Gastrocnemius medialis (tissue), 4 donors: Measurements from ENCODE around the gene UNC5C.

ENCODE experiments used
- POLR2A ChIP-seq, 2 donors: fragments of 450-650 bp; IDR thresholded peaks; one replicate each; pipeline ENCODE4 v1.6.1; 2017; ENCODE audit warnings: antibody characterized with exemption in 2 of 2, mild to moderate bottlenecking in 2 of 2, moderate library complexity in 2 of 2
- TF ChIP-seq, protein P1 (sequence below), 5 experiments: fragments of 450-650 bp in 3 of 5; fragments of 200-600 bp in 2 of 5; sonication (generic) in 2 of 5; IDR thresholded peaks in 4 of 5; conservative IDR thresholded peaks in 1 of 5; 1 replicate in 4 of 5; 2 replicates in 1 of 5; pipeline ENCODE4 v1.5.1; 2016 to 2019; ENCODE audit warnings: antibody characterized with exemption in 5 of 5, mild to moderate bottlenecking in 3 of 5, moderate library complexity in 3 of 5

DNA sequence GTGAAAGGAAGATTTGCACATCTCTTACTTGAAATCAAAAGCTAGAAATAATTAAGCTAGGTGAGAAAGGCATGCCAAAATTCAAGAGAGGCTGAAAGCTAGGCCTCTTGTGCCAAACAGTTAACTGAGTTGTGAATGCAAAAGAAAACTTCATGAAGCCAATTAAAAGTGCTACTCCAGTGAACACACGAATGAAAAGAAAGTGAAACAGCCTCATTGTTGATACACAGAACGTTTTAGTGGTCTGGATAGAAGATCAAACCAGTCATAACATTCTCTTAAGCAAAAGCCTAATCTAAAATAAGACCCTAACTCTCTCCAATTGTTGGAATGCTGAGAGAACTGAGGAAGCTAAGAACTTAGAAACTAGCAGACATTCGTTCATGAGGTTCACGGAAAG is 122.3 kb downstream of the UNC5C start:
- TF ChIP-seq POLR2A (IDR thresholded peaks at IDR 0.05), result no peak
- TF ChIP-seq, protein P1, sequence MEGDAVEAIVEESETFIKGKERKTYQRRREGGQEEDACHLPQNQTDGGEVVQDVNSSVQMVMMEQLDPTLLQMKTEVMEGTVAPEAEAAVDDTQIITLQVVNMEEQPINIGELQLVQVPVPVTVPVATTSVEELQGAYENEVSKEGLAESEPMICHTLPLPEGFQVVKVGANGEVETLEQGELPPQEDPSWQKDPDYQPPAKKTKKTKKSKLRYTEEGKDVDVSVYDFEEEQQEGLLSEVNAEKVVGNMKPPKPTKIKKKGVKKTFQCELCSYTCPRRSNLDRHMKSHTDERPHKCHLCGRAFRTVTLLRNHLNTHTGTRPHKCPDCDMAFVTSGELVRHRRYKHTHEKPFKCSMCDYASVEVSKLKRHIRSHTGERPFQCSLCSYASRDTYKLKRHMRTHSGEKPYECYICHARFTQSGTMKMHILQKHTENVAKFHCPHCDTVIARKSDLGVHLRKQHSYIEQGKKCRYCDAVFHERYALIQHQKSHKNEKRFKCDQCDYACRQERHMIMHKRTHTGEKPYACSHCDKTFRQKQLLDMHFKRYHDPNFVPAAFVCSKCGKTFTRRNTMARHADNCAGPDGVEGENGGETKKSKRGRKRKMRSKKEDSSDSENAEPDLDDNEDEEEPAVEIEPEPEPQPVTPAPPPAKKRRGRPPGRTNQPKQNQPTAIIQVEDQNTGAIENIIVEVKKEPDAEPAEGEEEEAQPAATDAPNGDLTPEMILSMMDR (IDR thresholded peaks at IDR 0.05 in 4 of 5, conservative IDR thresholded peaks at IDR 0.05 in 1 of 5), result no peak
